Stimulated activated CD4-positive, alpha-beta T cell treated with anti-CD3 and anti-CD28 coated beads, Interleukin-12 subunit alpha, Interleukin-12 subunit beta, amount 100 ng/mL, for 24 hours (primary cell): Measurements from ENCODE around the gene MYL7.

Source experiments
- DNase-seq, 2 experiments: peaks; one replicate each; pipeline ENCODE4 v3.0.0-alpha.2; 2020; ENCODE audit warnings: low read depth in 2 of 2

The MYL7 gene

GRCh38 chr7:44100458-44101302, 40.5 kb downstream of the MYL7 start:
- no peak for DNase-seq

GRCh38 chr7:44099669-44100068, 41.5 kb downstream of the MYL7 start:
- DNase-seq: no peak

- DNase-seq: no peak
Measured at GRCh38 chr7:44098092-44099068, 42.8 kb downstream of the MYL7 start.

DNA sequence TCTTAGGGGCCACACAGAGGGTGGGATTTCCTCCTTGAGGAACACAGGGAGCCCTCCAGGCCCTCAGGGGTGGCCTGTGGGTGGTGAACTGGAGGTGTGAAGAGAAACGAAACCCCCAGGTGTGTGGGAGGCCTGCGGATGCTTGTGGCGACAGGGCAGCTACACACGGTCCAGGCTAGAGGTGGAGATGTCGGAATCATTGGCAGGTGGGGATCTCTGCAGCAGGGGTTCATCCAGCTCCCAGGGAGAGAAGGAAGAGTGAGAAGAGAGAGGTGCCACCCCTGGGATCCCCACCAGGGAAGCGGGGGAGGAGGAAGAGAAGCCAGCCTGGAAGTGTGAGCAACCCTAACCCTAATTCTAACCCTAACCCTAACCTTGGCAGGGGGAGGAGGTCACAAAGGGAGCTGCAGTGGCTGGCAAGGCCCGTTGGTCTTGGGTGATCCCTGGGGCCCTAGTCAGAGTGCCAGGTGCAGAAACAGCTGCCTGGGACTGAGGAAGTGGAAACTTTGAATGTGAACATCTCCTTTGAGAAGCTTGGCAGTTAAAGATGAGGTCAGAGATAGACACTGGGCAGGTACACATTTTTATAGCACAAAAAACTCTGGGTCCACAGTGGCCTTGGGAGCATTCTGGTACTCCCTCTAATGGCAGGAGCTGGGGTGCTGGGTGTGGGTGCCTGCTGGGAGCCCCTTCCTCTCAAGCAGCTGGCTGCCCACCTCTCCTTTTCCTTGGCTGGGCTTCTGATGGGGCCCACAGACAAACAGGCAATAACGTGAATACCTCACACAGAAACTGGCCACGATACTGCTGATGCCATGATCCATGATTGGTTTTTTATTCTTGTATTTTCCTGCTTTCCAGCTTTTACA, 43.8 kb downstream of the MYL7 start:
- DNase-seq: no peak

DNA sequence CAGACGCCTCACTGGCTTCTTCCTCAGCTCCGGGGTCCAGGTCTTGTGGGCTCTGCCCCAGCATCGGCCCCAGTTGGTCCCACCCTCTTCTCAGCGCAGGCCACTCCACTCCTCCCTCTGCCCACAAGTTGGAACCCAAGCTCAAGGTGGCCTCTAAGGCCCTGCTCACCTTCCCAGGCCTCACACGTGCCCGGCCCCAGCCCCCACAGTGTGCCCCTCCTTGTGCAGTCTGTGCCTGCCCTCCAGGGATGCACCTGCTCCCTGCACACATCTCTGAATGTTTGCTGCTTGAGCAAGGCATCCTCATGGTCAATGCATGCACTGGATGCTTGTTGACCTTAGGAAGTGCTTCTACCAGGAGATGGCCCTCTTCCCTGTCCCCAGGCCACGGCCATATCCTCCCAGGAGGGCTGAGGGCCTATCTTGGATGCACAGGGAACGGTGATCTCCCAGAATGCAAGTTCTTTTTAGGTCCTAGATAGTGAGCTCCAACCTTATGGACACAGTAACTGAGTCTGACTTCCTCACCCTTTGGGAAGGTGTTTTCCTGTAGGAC, 44.7 kb downstream of the MYL7 start:
- DNase-seq: no peak

GRCh38 chr7:44095781-44096180, 45.4 kb downstream of the MYL7 start:
- DNase-seq: no peak

DNA sequence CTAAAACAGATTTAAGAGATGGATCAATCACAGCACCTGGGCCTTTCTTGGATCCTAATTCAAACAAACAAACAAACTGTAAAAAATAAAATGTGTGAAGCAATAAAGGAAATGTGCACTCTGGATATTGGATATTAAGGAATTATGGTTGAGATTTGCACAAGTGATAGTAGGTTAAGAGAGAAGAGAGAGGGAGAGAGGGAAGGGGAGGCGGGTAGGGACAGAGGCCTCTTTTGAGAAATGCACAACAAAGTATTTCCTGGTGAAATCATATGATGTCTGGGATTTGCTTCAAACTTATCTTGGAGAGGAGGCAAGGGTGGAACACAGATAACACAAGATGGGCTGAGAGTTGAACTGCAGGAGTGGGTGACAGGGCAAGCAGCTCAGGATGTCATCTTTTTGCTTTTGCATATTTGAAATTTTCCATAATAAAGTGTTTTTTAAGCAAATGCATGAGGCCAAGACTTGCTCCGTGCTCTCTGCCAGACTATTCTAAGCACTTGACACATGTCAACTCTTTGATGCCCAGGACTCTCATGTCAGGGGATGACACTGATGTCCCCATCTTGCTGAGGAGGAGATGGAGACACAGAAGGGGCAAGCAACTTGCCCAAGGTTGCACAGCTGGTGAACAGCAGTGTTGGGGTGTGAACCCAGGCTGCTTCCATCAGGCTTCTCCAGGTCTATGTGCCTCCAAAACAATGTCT, 46.1 kb downstream of the MYL7 start:
- DNase-seq: no peak

GRCh38 chr7:44094365-44094764, 46.8 kb downstream of the MYL7 start:
- no peak for DNase-seq

GRCh38 chr7:44093102-44093641, 48.0 kb downstream of the MYL7 start:
- no peak for DNase-seq
